IMR-90 (cell line): Measurements from ENCODE around the gene SYP. TPM values are rescaled to one million over a fixed set of nuclear protein-coding genes. Genes with fewer than 3 reads are reported as not detected.
"Not testable (repeated sequence)": the region's sequence is repeated elsewhere in the genome, so short reads cannot be mapped to it uniquely, and the experiment has no call there.

Experiments
- ATAC-seq: fragments of 200-7000 bp; cut with Tn5 transposase; 2 replicates; pipeline ENCODE4 v1.9.1; 2020; ENCODE audit warnings: low read depth, mild to moderate bottlenecking, moderate library complexity
- BruUV-seq: library from RNA; stranded (reverse); fragments of 400-500 nt; replicated peaks from 2 replicates; lab custom pipeline; 2021; lab: Mats Ljungman, UMichigan
- CTCF ChIA-PET: fragments of 300-600 bp; formaldehyde crosslinking; extraction: SDS; loops from one replicate; lab custom pipeline; 2021; ENCODE audit warnings: antibody characterized with exemption; lab: Yijun Ruan, JAX
- POLR2A ChIA-PET: fragments of 300-600 bp; sonication (Branson Sonifier 250); formaldehyde crosslinking; loops from one replicate; lab custom pipeline; 2022; ENCODE audit warnings: antibody characterized with exemption; ENCODE audit not compliant: unreplicated experiment; lab: Charles Lee
- DNase-seq: peaks from one replicate; pipeline ENCODE4 v3.0.0; 2013
- H2AFZ ChIP-seq: replicated peaks from 2 replicates; pipeline ENCODE3; 2013; ENCODE audit warnings: low read length, mild to moderate bottlenecking; ENCODE audit not compliant: poor library complexity
- H2AK5ac ChIP-seq: 2 replicates; pipeline ENCODE4 v1.6.1; 2013; ENCODE audit warnings: low read depth, low read length, inconsistent platforms
- H2AK9ac ChIP-seq: replicated peaks from 2 replicates; pipeline ENCODE3; 2013; ENCODE audit warnings: mild to moderate bottlenecking, low read depth, low read length, moderate library complexity; ENCODE audit not compliant: poor library complexity
- H2BK120ac ChIP-seq: 2 replicates; pipeline ENCODE4 v1.6.1; 2013; ENCODE audit warnings: low read depth, low read length, inconsistent platforms
- H2BK15ac ChIP-seq: 3 replicates; pipeline ENCODE4 v1.6.1; 2013; ENCODE audit warnings: low read depth, low read length, inconsistent platforms
- H2BK20ac ChIP-seq: 2 replicates; pipeline ENCODE4 v1.6.1; 2013; ENCODE audit warnings: low read depth, mild to moderate bottlenecking, inconsistent platforms, low read length, moderate library complexity
- H2BK5ac ChIP-seq: 2 replicates; pipeline ENCODE4 v1.6.1; 2013; ENCODE audit warnings: mild to moderate bottlenecking, low read depth, low read length, inconsistent platforms; ENCODE audit not compliant: poor library complexity, severe bottlenecking
- H3K14ac ChIP-seq: replicated peaks from 2 replicates; pipeline ENCODE4 v1.6.1; 2013; ENCODE audit warnings: low read depth, low read length, inconsistent platforms
- H3K18ac ChIP-seq: 2 replicates; pipeline ENCODE4 v1.6.1; 2013; ENCODE audit warnings: low read depth, low read length, control low read depth
- H3K23ac ChIP-seq: 2 replicates; pipeline ENCODE4 v1.6.1; 2013; ENCODE audit warnings: low read depth, low read length, inconsistent platforms
- H3K27ac ChIP-seq: 2 replicates; pipeline ENCODE4 v1.5.1; 2013; ENCODE audit warnings: mild to moderate bottlenecking, control low read depth, low read length; ENCODE audit not compliant: insufficient read depth
- H3K27me3 ChIP-seq: 2 replicates; pipeline ENCODE4 v1.6.1; 2013; ENCODE audit warnings: low read length; ENCODE audit not compliant: control insufficient read depth, insufficient read depth
- H3K36me3 ChIP-seq: 2 replicates; pipeline ENCODE4 v1.6.1; 2013; ENCODE audit warnings: low read length, mixed read lengths; ENCODE audit not compliant: control insufficient read depth, insufficient read depth
- H3K4ac ChIP-seq: 2 replicates; pipeline ENCODE4 v1.6.1; 2013; ENCODE audit warnings: low read depth, low read length, inconsistent platforms
- H3K4me1 ChIP-seq: 2 replicates; pipeline ENCODE4 v1.6.1; 2013; ENCODE audit warnings: low read length, mixed read lengths; ENCODE audit not compliant: control insufficient read depth, insufficient read depth
- H3K4me2 ChIP-seq: 2 replicates; pipeline ENCODE4 v1.6.1; 2013; ENCODE audit warnings: low read depth, mild to moderate bottlenecking, control low read depth, low read length, moderate library complexity
- H3K4me3 ChIP-seq: 2 replicates; pipeline ENCODE4 v1.5.1; 2013; ENCODE audit warnings: low read depth, mild to moderate bottlenecking, control low read depth, low read length, moderate library complexity; ENCODE audit not compliant: insufficient read depth
- H3K56ac ChIP-seq: 2 replicates; pipeline ENCODE4 v1.6.1; 2013; ENCODE audit warnings: low read length, inconsistent platforms; ENCODE audit not compliant: insufficient read depth; ENCODE audit errors: extremely low read depth
- H3K79me1 ChIP-seq, 2 experiments: 2 replicates each; pipeline ENCODE4 v1.6.1; 2013; ENCODE audit warnings: low read length in 2 of 2, inconsistent platforms in 1 of 2, low read depth in 1 of 2
- H3K9ac ChIP-seq: 2 replicates; pipeline ENCODE4 v1.6.1; 2013; ENCODE audit warnings: low read depth, low read length, control low read depth
- H3K9me1 ChIP-seq: 2 replicates; pipeline ENCODE4 v1.6.1; 2013; ENCODE audit warnings: low read length, inconsistent platforms; ENCODE audit not compliant: insufficient read depth
- H3K9me3 ChIP-seq: 2 replicates; pipeline ENCODE4 v1.6.1; 2013; ENCODE audit warnings: low read length; ENCODE audit not compliant: control insufficient read depth, insufficient read depth
- H4K20me1 ChIP-seq: 2 replicates; pipeline ENCODE4 v1.6.1; 2013; ENCODE audit warnings: low read length, inconsistent platforms; ENCODE audit not compliant: insufficient read depth
- H4K5ac ChIP-seq: 2 replicates; pipeline ENCODE4 v1.6.1; 2013; ENCODE audit warnings: mild to moderate bottlenecking, low read depth, low read length, control low read depth
- H4K8ac ChIP-seq, 2 experiments: 2 replicates each; pipeline ENCODE4 v1.6.1; 2013; ENCODE audit warnings: low read depth in 2 of 2, low read length in 2 of 2, control low read depth in 1 of 2, inconsistent platforms in 1 of 2
- H4K91ac ChIP-seq: 2 replicates; pipeline ENCODE4 v1.6.1; 2013; ENCODE audit warnings: low read depth, low read length, inconsistent platforms; ENCODE audit not compliant: insufficient read depth
- CTCF ChIP-seq: conservative IDR thresholded peaks from 2 replicates; pipeline ENCODE4 v1.5.1; 2012; ENCODE audit warnings: mild to moderate bottlenecking, low read depth, low read length, improper control_type of control experiment
- RAD21 ChIP-seq: IDR thresholded peaks from 2 replicates; pipeline ENCODE4 v1.6.1; 2012; ENCODE audit warnings: low read length, improper control_type of control experiment
- WGBS, 2 experiments: methylation state at CpG; one replicate each; pipeline versions ENCODE4 v1.1.5 to v1.1.7; 2013; ENCODE audit warnings: missing lambda C conversion rate in 2 of 2; ENCODE audit not compliant: insufficient read length in 1 of 2; ENCODE audit errors: extremely low coverage in 2 of 2; 5-methylcytosine and 5-hydroxymethylcytosine counted together
- dilution Hi-C: fragments of 300-500 bp; cut with HindIII; formaldehyde crosslinking; loops from one replicate; pipeline ENCODE4 v1.14.3; 2018; ENCODE audit warnings: low sequenced_read_pairs; ENCODE audit not compliant: unreplicated experiment
- in situ Hi-C: fragments of 300-500 bp; cut with MboI; formaldehyde crosslinking; loops from 3 replicates; pipeline ENCODE4 v1.14.3; 2019; ENCODE audit warnings: low sequenced_read_pairs, inconsistent platforms, mixed read lengths
- intact Hi-C: fragments of 100-400 bp; cut with micrococcal nuclease; formaldehyde crosslinking; loops from 2 replicates; pipeline ENCODE4 v1.10.0; 2022
- polyA plus RNA-seq, 3 experiments: library from polyadenylated mRNA; depleted of rRNA; stranded (reverse); fragments of >200 nt; gene quantifications; 2 replicates each; pipeline ENCODE4 v1.2.3, GENCODE V29; 2012; ENCODE audit warnings: low replicate concordance in 1 of 3
- total RNA-seq: library from RNA; depleted of rRNA; stranded (reverse); fragments of >200 nt; gene quantifications from 2 replicates; pipeline ENCODE4 v1.2.3, GENCODE V29; 2012

SYP gene
- total and polyA plus RNA-seq, 2 of the 4 experiments (the other 2 are of a cell fraction): under 0.01 to 0.05 TPM

GRCh38 chrX:49142264-49142663 lies 57.7 kb downstream of the SYP start:
- H4K8ac ChIP-seq, H3K9me1 ChIP-seq, H3K14ac ChIP-seq, H2AK5ac ChIP-seq, H3K4ac ChIP-seq, H4K5ac ChIP-seq, H3K4me3 ChIP-seq, H2AK9ac ChIP-seq, POLR2A ChIA-PET, intact Hi-C loops, H3K23ac ChIP-seq, H4K91ac ChIP-seq, H3K4me2 ChIP-seq, BruUV-seq, H3K27ac ChIP-seq, DNase-seq, H3K56ac ChIP-seq, H2BK120ac ChIP-seq, in situ Hi-C loops, H3K79me1 ChIP-seq, H4K20me1 ChIP-seq, H3K36me3 ChIP-seq, H2BK20ac ChIP-seq, H3K4me1 ChIP-seq, dilution Hi-C loops, H3K9ac ChIP-seq, H3K27me3 ChIP-seq, H3K18ac ChIP-seq, ATAC-seq, H2AFZ ChIP-seq, H2BK5ac ChIP-seq, H2BK15ac ChIP-seq: not testable (repeated sequence)
- no CpG with 5 or more reads among the region's 9 CpGs for WGBS, 2 experiments
- H3K9me3 ChIP-seq: peaks cover 16% of the 10 kb centered on the region
- CTCF ChIA-PET: interaction anchor here (0.8 to 1.8 kb wide), 3 partner anchors 13 to 30 kb away, joined by 3 to 6 read pairs (median 3); no protein-coding TSS in a partner anchor
- peak; percentile 34 for TF ChIP-seq CTCF
- TF ChIP-seq RAD21: peak; percentile 38
